Activated CD8-positive, alpha-beta memory T cell treated with anti-CD3 and anti-CD28 coated beads, Interleukin-2, amount 50 U/mL, for 24 hours (primary cell): ENCODE results near the gene TJP3.

ENCODE experiments used
- DNase-seq: peaks from one replicate; pipeline ENCODE4 v3.0.0-alpha.2; 2020; ENCODE audit errors: extremely low read depth

Gene TJP3

GRCh38 chr19:3782903-3783302 is 74.7 kb downstream of the TJP3 start:
- no peak for DNase-seq

- no peak for DNase-seq
These were observed 75.7 kb downstream of the TJP3 start for GRCh38 chr19:3783660-3784584.

- DNase-seq, result no peak
These were observed 76.6 kb downstream of the TJP3 start for GRCh38 chr19:3784607-3785450.

- no peak for DNase-seq
These were observed 77.3 kb downstream of the TJP3 start for GRCh38 chr19:3785451-3785937.

GRCh38 chr19:3785938-3786824 is 78.0 kb downstream of the TJP3 start, which contains the start of gene MATK:
MATK (minus strand) TSS chr19:3786381; CDS start chr19:3785135, 1,246 bp downstream.
- no peak for DNase-seq

- no peak for DNase-seq
These were observed 81.0 kb downstream of the TJP3 start for GRCh38 chr19:3788996-3789778.

- DNase-seq, result no peak
These were observed 82.1 kb downstream of the TJP3 start for GRCh38 chr19:3790209-3790734.

- DNase-seq, result no peak
These were observed 82.8 kb downstream of the TJP3 start for GRCh38 chr19:3790941-3791340.

- no peak for DNase-seq
These were observed 83.9 kb downstream of the TJP3 start for GRCh38 chr19:3792114-3792513.

GRCh38 chr19:3793799-3794198 is 85.6 kb downstream of the TJP3 start:
- DNase-seq, result no peak

GRCh38 chr19:3796358-3796757 is 88.2 kb downstream of the TJP3 start:
- no peak for DNase-seq

GRCh38 chr19:3798137-3798536 is 90.0 kb downstream of the TJP3 start:
- no peak for DNase-seq
